GM19438 (cell line): ENCODE data around the gene SLC29A1.
"Not testable (repeated sequence)": the region's sequence is repeated elsewhere in the genome, so short reads cannot be mapped to it uniquely, and the experiment has no call there.

ENCODE experiments used
- ATAC-seq: cut with Tn5 transposase; IDR thresholded peaks from one replicate; pipeline ENCODE4 v1.9.1; 2021; ENCODE audit warnings: low read depth; ENCODE audit not compliant: unreplicated experiment

SLC29A1 gene

GRCh38 chr6:44193307-44193910, 30.0 kb upstream of the SLC29A1 start:
- no peak for ATAC-seq

- ATAC-seq = no peak
These were observed 29.1 kb upstream of the SLC29A1 start for GRCh38 chr6:44194326-44194725.

- ATAC-seq = not testable (repeated sequence)
These were observed 27.0 kb upstream of the SLC29A1 start for GRCh38 chr6:44196351-44196750.

GRCh38 chr6:44198684-44199083, 24.7 kb upstream of the SLC29A1 start:
- no peak for ATAC-seq

DNA sequence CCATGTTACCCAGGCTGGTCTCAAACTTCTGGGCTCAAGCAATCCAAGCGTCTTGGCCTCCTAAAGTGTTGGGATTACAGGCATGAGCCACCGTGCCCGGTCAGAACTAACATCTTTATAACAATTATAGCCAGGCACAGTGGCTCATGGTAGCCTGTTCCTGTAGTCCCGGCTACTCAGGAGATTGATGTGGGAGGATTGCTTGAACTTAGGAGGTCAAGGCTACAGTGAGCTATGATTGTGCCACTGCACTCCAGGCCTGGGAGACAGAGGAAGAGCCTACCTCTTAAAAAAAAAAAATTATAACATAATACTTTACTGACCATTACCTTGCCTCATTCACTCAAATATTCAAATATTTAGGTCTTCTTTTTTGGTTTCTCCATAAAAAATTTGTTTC, 23.5 kb upstream of the SLC29A1 start:
- ATAC-seq = no peak

GRCh38 chr6:44201200-44201599, 22.2 kb upstream of the SLC29A1 start:
- no peak for ATAC-seq

DNA sequence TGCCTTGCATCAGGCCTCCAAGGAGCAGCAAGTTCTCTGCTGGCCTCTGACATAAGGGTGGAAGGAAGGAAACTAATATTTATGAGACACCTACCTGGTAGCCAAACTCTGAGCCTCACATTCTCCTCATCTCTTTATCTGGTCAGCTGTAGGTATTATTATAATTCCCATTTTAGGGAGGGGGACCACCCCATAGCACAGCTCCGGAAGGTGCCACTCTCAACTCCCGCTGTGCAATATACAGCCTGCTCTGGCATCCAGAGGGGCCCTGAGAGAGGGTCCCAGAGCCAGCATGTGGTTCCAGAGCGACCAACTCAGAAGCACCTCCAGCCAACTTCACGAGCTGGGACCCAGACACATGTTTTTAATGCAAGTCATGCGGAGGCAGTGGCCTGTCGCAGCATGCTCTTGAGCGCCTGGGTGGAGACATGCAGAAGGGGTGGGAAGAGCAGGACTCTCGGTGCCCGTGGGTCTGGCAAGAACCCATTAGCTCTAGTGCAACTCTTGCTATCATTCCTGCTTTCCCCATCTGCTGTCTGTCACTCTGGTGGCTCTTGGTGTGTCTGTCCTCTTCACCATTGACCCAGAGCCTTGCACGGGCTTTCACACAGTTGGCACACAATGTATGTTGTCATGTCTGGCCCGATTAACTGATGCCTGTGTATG, 21.6 kb upstream of the SLC29A1 start:
- no peak for ATAC-seq

- ATAC-seq = no peak
These were observed 20.9 kb upstream of the SLC29A1 start for GRCh38 chr6:44202332-44202971.

GRCh38 chr6:44202972-44203750, 20.2 kb upstream of the SLC29A1 start:
- no peak for ATAC-seq

DNA sequence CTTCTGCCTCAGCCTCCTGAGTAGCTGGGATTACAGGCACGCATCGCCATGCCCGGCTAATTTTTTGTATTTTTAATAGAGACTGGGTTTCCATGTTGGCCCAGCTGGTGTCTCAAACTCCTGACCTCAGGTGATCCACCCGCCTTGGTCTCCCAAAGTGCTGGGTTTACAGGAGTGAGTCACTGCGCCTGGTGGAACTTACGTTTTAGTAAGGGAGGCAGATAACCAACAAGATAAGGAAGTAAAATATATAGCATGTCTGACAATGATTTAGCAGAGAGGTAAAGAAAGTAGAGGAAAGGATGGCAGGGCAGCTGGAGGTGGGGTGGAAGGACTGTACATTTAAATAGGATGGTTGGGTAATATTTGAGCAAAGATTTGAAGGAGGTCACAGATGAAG, 19.4 kb upstream of the SLC29A1 start:
- no peak for ATAC-seq

DNA sequence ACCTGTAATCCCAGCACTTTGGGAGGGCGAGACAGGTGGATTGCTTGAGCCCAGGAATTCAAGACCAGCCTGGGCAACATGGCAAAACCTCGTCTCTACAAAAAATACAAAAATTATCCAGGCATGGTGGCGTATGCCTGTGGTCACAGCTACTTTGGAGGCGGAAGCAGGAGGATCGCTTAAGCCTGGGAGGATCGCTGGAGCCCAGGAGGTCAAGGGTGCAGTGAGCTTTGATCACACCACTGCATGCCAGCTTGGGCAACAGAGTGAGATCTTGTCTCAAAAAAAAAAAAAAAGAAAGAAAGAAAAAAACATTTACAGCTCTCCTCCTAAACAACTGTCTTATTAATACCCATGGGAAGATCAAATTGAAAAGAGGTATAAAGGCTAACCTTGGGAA, 15.4 kb upstream of the SLC29A1 start:
- ATAC-seq = no peak

- no peak for ATAC-seq
These were observed 12.1 kb upstream of the SLC29A1 start for GRCh38 chr6:44211284-44211683.

GRCh38 chr6:44214307-44214706, 9.1 kb upstream of the SLC29A1 start:
- no peak for ATAC-seq

DNA sequence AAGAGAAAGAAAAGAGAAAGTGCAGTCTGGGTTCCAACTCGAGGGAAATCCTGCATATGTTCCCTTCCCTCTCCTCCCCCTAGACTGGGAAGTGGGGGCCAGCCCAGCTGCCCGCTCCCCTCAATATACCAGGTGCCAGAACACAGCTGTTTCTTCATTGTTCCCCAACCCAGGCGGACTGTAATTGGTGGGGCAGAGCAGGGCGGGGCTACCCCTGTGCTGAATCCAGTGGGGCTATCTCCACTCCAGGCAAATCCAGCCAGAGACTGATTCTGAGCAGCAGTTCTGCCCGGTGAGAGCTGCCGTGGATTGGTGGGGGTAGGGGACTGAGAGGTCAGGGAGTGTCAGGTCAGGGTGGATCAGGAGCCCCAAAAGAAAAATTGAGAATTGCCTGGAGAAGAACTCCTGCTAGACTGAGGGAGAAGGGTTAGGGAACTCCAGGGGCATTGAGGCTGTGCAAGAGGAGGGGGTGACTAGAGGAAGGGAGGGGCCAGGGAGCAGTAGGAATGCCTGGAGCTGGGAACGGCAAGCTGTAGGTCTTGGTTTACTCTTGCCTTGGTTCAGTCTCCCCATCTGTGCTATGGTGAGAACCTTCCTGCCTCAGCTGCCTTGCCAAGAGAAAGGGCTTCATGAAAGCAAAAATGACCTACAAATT, 6.6 kb upstream of the SLC29A1 start, which contains the start of gene MYMX:
TSS of gene MYMX (plus strand) at position 250 of the 655 bp plus-strand sequence. CDS start 546 bp downstream, outside the sequence.
- no peak for ATAC-seq

- no peak for ATAC-seq
These were observed 5.9 kb upstream of the SLC29A1 start for GRCh38 chr6:44217332-44218143.

GRCh38 chr6:44219053-44219814, 4.2 kb upstream of the SLC29A1 start:
- ATAC-seq = peak; percentile 46

GRCh38 chr6:44219815-44220784, 3.3 kb upstream of the SLC29A1 start:
- no peak for ATAC-seq

- ATAC-seq = no peak
These were observed 2.5 kb upstream of the SLC29A1 start for GRCh38 chr6:44220913-44221290.
